Neural progenitor cell (in vitro differentiated cells): Measurements from ENCODE around the gene RXFP1. TPM values are rescaled to one million over a fixed set of nuclear protein-coding genes. Genes with fewer than 3 reads are reported as not detected.

Source experiments
- DNase-seq: peaks from one replicate; pipeline ENCODE4 v3.0.0-alpha.2; 2016; ENCODE audit warnings: low spot score
- H2AFZ ChIP-seq: fragments of 200-600 bp; sonication (generic); replicated peaks from 2 replicates; pipeline ENCODE4 v1.6.1; 2016; ENCODE audit warnings: antibody characterized with exemption
- H3F3A ChIP-seq: fragments of 200-600 bp; sonication (generic); 2 replicates; pipeline ENCODE4 v1.6.1; 2016; ENCODE audit warnings: antibody characterized with exemption, low read depth
- H3K27ac ChIP-seq: fragments of 200-600 bp; sonication (generic); 2 replicates; pipeline ENCODE4 v1.5.1; 2016; ENCODE audit warnings: mild to moderate bottlenecking
- H3K27me3 ChIP-seq: fragments of 200-600 bp; sonication (generic); 2 replicates; pipeline ENCODE4 v1.6.1; 2016; ENCODE audit warnings: mild to moderate bottlenecking, moderate library complexity
- H3K36me3 ChIP-seq: fragments of 200-600 bp; sonication (generic); 2 replicates; pipeline ENCODE4 v1.5.1; 2016
- H3K4me1 ChIP-seq: fragments of 200-600 bp; sonication (generic); 2 replicates; pipeline ENCODE4 v1.6.1; 2016; ENCODE audit warnings: mixed run types
- H3K4me2 ChIP-seq: fragments of 200-600 bp; sonication (generic); 2 replicates; pipeline ENCODE4 v1.6.1; 2016
- H3K4me3 ChIP-seq: fragments of 200-600 bp; sonication (generic); 2 replicates; pipeline ENCODE4 v1.5.1; 2016
- H3K79me2 ChIP-seq: fragments of 200-600 bp; sonication (generic); 2 replicates; pipeline ENCODE4 v1.6.1; 2016; ENCODE audit warnings: low read depth
- H3K9ac ChIP-seq: fragments of 200-600 bp; sonication (generic); 2 replicates; pipeline ENCODE4 v1.6.1; 2016
- H3K9me3 ChIP-seq: fragments of 200-600 bp; sonication (generic); 2 replicates; pipeline ENCODE4 v1.5.1; 2016; ENCODE audit warnings: low read depth
- H4K20me1 ChIP-seq: fragments of 200-600 bp; sonication (generic); 2 replicates; pipeline ENCODE4 v1.6.1; 2016; ENCODE audit warnings: low read depth
- H3K27ac Mint-ChIP-seq: 3 replicates; pipeline ENCODE4 v1.8.0; 2021; ENCODE audit warnings: mixed read lengths
- H3K27me3 Mint-ChIP-seq: 2 replicates; pipeline ENCODE4 v1.8.0; 2022; ENCODE audit warnings: low read depth, mild to moderate bottlenecking, inconsistent platforms, moderate library complexity, mixed read lengths; ENCODE audit not compliant: insufficient read depth
- H3K36me3 Mint-ChIP-seq: 3 replicates; pipeline ENCODE4 v1.8.0; 2021; ENCODE audit warnings: mixed read lengths
- H3K4me1 Mint-ChIP-seq: 3 replicates; pipeline ENCODE4 v1.8.0; 2021; ENCODE audit warnings: mixed read lengths
- H3K4me3 Mint-ChIP-seq: 3 replicates; pipeline ENCODE4 v1.8.0; 2021; ENCODE audit warnings: mild to moderate bottlenecking, moderate library complexity, mixed read lengths
- H3K9me3 Mint-ChIP-seq: 3 replicates; pipeline ENCODE4 v1.8.0; 2020; ENCODE audit warnings: mixed read lengths
- EZH2 ChIP-seq: fragments of 200-600 bp; sonication (generic); IDR thresholded peaks from 2 replicates; pipeline ENCODE4 v1.6.1; 2017; ENCODE audit warnings: antibody characterized with exemption, mild to moderate bottlenecking, moderate library complexity
- EZH2phosphoT487 ChIP-seq: fragments of 200-600 bp; sonication (generic); IDR thresholded peaks from 2 replicates; pipeline ENCODE4 v1.6.1; 2017; ENCODE audit warnings: antibody characterized with exemption
- total RNA-seq: library from RNA; depleted of rRNA; stranded (reverse); fragments of >200 nt; gene quantifications from 2 replicates; pipeline ENCODE4 v1.2.3, GENCODE V29; 2015; ENCODE audit warnings: low replicate concordance
- TF ChIP-seq, protein P1 (sequence below): fragments of 200-600 bp; sonication (generic); IDR thresholded peaks from 2 replicates; pipeline ENCODE4 v1.5.1; 2017; ENCODE audit warnings: antibody characterized with exemption, mild to moderate bottlenecking

Gene RXFP1
- total RNA-seq, 1 donor from 2014 or later: not detected

DNA sequence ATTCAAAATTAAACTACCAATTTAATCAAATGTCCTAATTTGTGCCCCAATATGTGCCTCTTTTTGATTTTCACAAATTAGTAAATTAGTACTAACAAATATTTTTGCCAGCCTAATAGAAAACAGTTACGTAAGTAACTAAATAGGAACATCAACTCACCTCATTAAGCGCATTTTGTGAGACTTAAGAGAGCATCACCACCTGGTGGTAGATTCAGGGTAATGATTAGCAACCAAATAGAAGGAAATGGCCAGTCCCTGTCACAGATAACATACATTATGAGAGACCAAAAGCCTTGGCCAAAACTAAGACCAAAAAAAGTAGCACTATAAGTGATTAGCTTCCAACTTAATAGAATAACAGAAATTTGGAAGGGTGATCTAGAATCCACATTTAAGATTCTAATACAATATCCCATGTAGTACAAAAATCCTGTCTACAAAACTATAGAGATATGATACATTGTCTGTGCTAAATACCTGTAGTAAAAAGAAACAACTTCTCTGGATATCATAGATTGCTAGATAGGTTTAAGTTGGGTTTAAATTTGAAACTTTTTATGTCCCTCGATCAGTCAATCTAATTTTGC is 103.3 kb downstream of the RXFP1 start:
- Mint-ChIP-seq H3K36me3 (no peaks in the 10 kb centered on the region), H3K27me3 (no peaks in the 10 kb centered on the region), H3K4me1 (no peaks in the 10 kb centered on the region), H3K4me3 (no peak overlapping the region), H3K9me3 (no peaks in the 10 kb centered on the region), H3K27ac (no peak overlapping the region)
- TF ChIP-seq, protein P1, sequence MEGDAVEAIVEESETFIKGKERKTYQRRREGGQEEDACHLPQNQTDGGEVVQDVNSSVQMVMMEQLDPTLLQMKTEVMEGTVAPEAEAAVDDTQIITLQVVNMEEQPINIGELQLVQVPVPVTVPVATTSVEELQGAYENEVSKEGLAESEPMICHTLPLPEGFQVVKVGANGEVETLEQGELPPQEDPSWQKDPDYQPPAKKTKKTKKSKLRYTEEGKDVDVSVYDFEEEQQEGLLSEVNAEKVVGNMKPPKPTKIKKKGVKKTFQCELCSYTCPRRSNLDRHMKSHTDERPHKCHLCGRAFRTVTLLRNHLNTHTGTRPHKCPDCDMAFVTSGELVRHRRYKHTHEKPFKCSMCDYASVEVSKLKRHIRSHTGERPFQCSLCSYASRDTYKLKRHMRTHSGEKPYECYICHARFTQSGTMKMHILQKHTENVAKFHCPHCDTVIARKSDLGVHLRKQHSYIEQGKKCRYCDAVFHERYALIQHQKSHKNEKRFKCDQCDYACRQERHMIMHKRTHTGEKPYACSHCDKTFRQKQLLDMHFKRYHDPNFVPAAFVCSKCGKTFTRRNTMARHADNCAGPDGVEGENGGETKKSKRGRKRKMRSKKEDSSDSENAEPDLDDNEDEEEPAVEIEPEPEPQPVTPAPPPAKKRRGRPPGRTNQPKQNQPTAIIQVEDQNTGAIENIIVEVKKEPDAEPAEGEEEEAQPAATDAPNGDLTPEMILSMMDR: peak; percentile 88
- TF ChIP-seq EZH2phosphoT487 (no peak), EZH2 (no peak)
- H3F3A ChIP-seq: no peaks in the 10 kb centered on the region
- H3K9me3 ChIP-seq: no peaks in the 10 kb centered on the region
- H3K27ac ChIP-seq: no peak overlapping the region
- H3K4me3 ChIP-seq: no peak overlapping the region
- no peaks in the 10 kb centered on the region for H3K27me3 ChIP-seq
- no peak overlapping the region for H3K4me2 ChIP-seq
- no peak overlapping the region for H2AFZ ChIP-seq
- DNase-seq: peak; percentile 75
- H3K36me3 ChIP-seq: no peaks in the 10 kb centered on the region
- no peaks in the 10 kb centered on the region for H3K79me2 ChIP-seq
- H3K9ac ChIP-seq: no peak overlapping the region
- H4K20me1 ChIP-seq: no peaks in the 10 kb centered on the region
- H3K4me1 ChIP-seq: no peaks in the 10 kb centered on the region

DNA sequence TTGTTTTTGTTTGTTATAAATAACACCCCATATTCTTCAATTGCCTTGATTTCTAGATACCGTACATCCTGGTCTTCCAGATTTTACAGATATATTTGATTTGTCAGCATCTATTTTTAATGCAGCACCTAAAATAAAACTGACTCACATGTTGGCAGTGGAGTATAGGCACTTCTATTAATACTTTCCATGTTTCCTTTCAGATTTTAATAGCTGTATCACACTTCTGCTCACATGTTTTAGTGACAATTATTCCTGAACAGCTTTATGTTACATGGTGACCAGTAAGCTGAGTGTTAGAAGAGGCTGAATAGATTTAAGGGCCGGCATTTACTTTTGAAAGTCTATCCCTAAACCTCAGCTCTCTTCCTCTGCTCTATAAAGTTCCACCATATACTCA is 103.9 kb downstream of the RXFP1 start:
- Histone ChIP-seq H3K4me3 (no peak overlapping the region), H4K20me1 (no peaks in the 10 kb centered on the region), H3K79me2 (no peaks in the 10 kb centered on the region), H3K27me3 (no peaks in the 10 kb centered on the region), H3K9ac (no peak overlapping the region), H2AFZ (peak overlapping the region; percentile 15), H3K9me3 (no peaks in the 10 kb centered on the region), H3K4me1 (no peaks in the 10 kb centered on the region), H3K4me2 (no peak overlapping the region), H3K36me3 (no peaks in the 10 kb centered on the region), H3F3A (no peaks in the 10 kb centered on the region), H3K27ac (no peak overlapping the region)
- Mint-ChIP-seq H3K27ac (no peak overlapping the region), H3K27me3 (no peaks in the 10 kb centered on the region), H3K4me1 (no peaks in the 10 kb centered on the region), H3K4me3 (no peak overlapping the region), H3K9me3 (no peaks in the 10 kb centered on the region), H3K36me3 (no peaks in the 10 kb centered on the region)
- DNase-seq: no peak
- TF ChIP-seq EZH2 (no peak), EZH2phosphoT487 (no peak)
- TF ChIP-seq, protein P1: no peak

DNA sequence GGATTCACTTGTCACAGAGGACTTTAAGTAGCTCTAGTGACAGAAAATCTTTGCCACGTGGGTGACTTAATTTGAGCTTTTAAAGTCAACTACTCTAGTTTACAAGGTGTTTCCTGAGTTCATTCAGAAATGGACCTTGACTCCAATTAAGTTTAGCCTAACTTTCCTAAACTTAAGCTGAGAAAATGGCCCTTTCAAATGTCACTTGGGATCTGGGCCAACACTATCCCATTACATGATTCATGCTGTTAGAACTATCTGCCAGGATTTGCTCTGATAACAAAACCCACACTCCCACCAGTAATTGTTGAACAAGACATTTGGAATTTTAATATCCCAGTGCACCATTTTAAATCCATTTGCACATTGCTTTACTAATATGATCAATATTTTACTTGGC is 109.2 kb downstream of the RXFP1 start:
- Mint-ChIP-seq H3K36me3 (no peaks in the 10 kb centered on the region), H3K9me3 (no peaks in the 10 kb centered on the region), H3K4me3 (no peak overlapping the region), H3K4me1 (no peaks in the 10 kb centered on the region), H3K27me3 (no peaks in the 10 kb centered on the region), H3K27ac (no peak overlapping the region)
- Histone ChIP-seq H3K9ac (no peak overlapping the region), H3K4me2 (no peak overlapping the region), H3K27me3 (no peaks in the 10 kb centered on the region), H3K4me3 (no peak overlapping the region), H3F3A (no peaks in the 10 kb centered on the region), H3K4me1 (no peaks in the 10 kb centered on the region), H3K36me3 (no peaks in the 10 kb centered on the region), H3K27ac (no peak overlapping the region), H3K79me2 (no peaks in the 10 kb centered on the region), H2AFZ (no peak overlapping the region), H4K20me1 (no peaks in the 10 kb centered on the region), H3K9me3 (no peaks in the 10 kb centered on the region)
- no peak for TF ChIP-seq EZH2phosphoT487
- TF ChIP-seq, protein P1: no peak
- peak; percentile 4 for DNase-seq
